Measurements from ENCODE around the gene MTX1. TPM values are rescaled to one million over a fixed set of nuclear protein-coding genes. Genes with fewer than 3 reads are reported as not detected.
A peak's percentile ranks its signal among the peaks of the same experiment; 100 is the strongest.

Gene MTX1
- total RNA-seq, 1 donor from 2014 or later, result 29.8 TPM

GRCh38 chr1:155169541-155169940, 39.0 kb upstream of the MTX1 start:
- Mint-ChIP-seq H3K27me3 (ENCODE audit: low read depth) (no peaks in the 10 kb centered on the region), H3K36me3 (ENCODE audit: low read depth) (peaks cover 13% of the 10 kb centered on the region), H3K4me1 (ENCODE audit: low read depth) (peaks cover 39% of the 10 kb centered on the region), H3K9me3 (ENCODE audit: low read depth) (no peaks in the 10 kb centered on the region), H3K27ac (ENCODE audit: unreplicated experiment) (peak overlapping the region; percentile 52), H3K4me3 (ENCODE audit: unreplicated experiment) (no peak overlapping the region)
- no peak for DNase-seq (ENCODE audit: low spot score)
- TF ChIP-seq, protein P1, sequence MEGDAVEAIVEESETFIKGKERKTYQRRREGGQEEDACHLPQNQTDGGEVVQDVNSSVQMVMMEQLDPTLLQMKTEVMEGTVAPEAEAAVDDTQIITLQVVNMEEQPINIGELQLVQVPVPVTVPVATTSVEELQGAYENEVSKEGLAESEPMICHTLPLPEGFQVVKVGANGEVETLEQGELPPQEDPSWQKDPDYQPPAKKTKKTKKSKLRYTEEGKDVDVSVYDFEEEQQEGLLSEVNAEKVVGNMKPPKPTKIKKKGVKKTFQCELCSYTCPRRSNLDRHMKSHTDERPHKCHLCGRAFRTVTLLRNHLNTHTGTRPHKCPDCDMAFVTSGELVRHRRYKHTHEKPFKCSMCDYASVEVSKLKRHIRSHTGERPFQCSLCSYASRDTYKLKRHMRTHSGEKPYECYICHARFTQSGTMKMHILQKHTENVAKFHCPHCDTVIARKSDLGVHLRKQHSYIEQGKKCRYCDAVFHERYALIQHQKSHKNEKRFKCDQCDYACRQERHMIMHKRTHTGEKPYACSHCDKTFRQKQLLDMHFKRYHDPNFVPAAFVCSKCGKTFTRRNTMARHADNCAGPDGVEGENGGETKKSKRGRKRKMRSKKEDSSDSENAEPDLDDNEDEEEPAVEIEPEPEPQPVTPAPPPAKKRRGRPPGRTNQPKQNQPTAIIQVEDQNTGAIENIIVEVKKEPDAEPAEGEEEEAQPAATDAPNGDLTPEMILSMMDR (IDR thresholded peaks at IDR 0.05), result no peak

- Mint-ChIP-seq H3K36me3 (ENCODE audit: low read depth) (peaks cover 13% of the 10 kb centered on the region), H3K27me3 (ENCODE audit: low read depth) (no peaks in the 10 kb centered on the region), H3K9me3 (ENCODE audit: low read depth) (no peaks in the 10 kb centered on the region), H3K27ac (ENCODE audit: unreplicated experiment) (no peak overlapping the region), H3K4me1 (ENCODE audit: low read depth) (peaks cover 46% of the 10 kb centered on the region), H3K4me3 (ENCODE audit: unreplicated experiment) (no peak overlapping the region)
- TF ChIP-seq, protein P1 (IDR thresholded peaks at IDR 0.05), result no peak
- no peak for DNase-seq (ENCODE audit: low spot score)
These were observed 38.3 kb upstream of the MTX1 start for GRCh38 chr1:155170101-155170785.

- DNase-seq (ENCODE audit: low spot score), result no peak
- Mint-ChIP-seq H3K27me3 (ENCODE audit: low read depth) (no peaks in the 10 kb centered on the region), H3K4me1 (ENCODE audit: low read depth) (peaks cover 51% of the 10 kb centered on the region), H3K4me3 (ENCODE audit: unreplicated experiment) (no peak overlapping the region), H3K36me3 (ENCODE audit: low read depth) (peaks cover 13% of the 10 kb centered on the region), H3K27ac (ENCODE audit: unreplicated experiment) (no peak overlapping the region), H3K9me3 (ENCODE audit: low read depth) (no peaks in the 10 kb centered on the region)
- TF ChIP-seq, protein P1 (IDR thresholded peaks at IDR 0.05), result no peak
These were observed 37.7 kb upstream of the MTX1 start for GRCh38 chr1:155170806-155171205.

GRCh38 chr1:155171836-155172731, 36.4 kb upstream of the MTX1 start:
- no peaks in the 10 kb centered on the region for H3K9me3 Mint-ChIP-seq (ENCODE audit: low read depth)
- DNase-seq (ENCODE audit: low spot score), result peak; percentile 15
- TF ChIP-seq, protein P1 (IDR thresholded peaks at IDR 0.05), result no peak
- H3K4me1 Mint-ChIP-seq (ENCODE audit: low read depth), result peaks cover 60% of the 10 kb centered on the region
- peak overlapping the region; percentile 97 for H3K4me3 Mint-ChIP-seq (ENCODE audit: unreplicated experiment)
- H3K36me3 Mint-ChIP-seq (ENCODE audit: low read depth), result peaks cover 15% of the 10 kb centered on the region
- H3K27me3 Mint-ChIP-seq (ENCODE audit: low read depth), result no peaks in the 10 kb centered on the region
- H3K27ac Mint-ChIP-seq (ENCODE audit: unreplicated experiment), result peak overlapping the region; percentile 98

DNA sequence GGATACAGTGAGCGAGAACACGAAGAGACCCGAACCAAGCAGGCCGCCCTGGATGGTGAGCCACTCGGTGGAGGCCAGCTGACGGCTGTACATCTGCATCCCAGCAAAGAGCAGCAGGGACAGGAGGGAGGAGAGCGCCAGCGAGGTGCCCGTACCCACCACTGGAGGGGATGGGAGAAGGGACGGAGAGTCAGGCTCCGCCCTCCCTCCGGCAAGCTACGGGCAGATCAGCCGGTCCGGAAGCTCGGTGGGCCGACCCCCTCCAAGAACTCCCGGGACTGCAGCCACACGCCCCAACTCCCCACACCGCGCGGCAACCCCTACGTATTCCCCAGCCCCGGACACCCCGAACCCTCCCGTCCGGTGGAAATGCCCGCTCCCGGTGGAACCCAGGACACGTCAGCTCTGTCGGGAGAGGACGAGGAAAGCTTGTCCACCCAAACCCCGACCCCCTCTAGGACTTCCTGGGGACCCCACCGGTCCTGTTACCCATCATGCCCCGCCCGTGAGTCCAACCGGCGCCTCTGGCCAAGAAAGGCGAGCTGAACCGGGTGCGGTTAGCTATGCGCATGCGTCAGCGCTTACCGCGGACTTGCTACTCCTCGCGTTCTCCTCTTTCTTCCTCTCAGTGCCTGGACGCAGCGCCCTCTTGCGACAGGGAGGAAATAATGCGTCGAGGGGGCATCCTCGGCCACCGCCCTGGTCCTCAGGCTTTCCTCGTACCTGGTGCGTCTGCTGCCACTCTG, 35.6 kb upstream of the MTX1 start, which contains the start of gene KRTCAP2:
Gene KRTCAP2 (minus strand): TSS at position 573 of the 746 bp plus-strand sequence. CDS start 80 bp downstream, at position 493.
- H3K4me1 Mint-ChIP-seq (ENCODE audit: low read depth), result peaks cover 54% of the 10 kb centered on the region
- H3K27ac Mint-ChIP-seq (ENCODE audit: unreplicated experiment), result peak within 1 kb of the TSS; percentile 98
- TF ChIP-seq, protein P1 (IDR thresholded peaks at IDR 0.05), result peak; percentile 96
- DNase-seq (ENCODE audit: low spot score), result peak; percentile 98
- no peaks in the 10 kb centered on the region for H3K27me3 Mint-ChIP-seq (ENCODE audit: low read depth)
- peak within 1 kb of the TSS; percentile 97 for H3K4me3 Mint-ChIP-seq (ENCODE audit: unreplicated experiment)
- no peaks in the 10 kb centered on the region for H3K9me3 Mint-ChIP-seq (ENCODE audit: low read depth)
- H3K36me3 Mint-ChIP-seq (ENCODE audit: low read depth), result peaks cover 20% of the 10 kb centered on the region

All from chondrocyte (in vitro differentiated cells).